Smooth muscle cell (in vitro differentiated cells): Measurements from ENCODE around the gene CNOT9. TPM values are rescaled to one million over a fixed set of nuclear protein-coding genes. Genes with fewer than 3 reads are reported as not detected.
A peak's percentile ranks its signal among the peaks of the same experiment; 100 is the strongest.
"Not testable (repeated sequence)": the region's sequence is repeated elsewhere in the genome, so short reads cannot be mapped to it uniquely, and the experiment has no call there.

Experiments
- DNase-seq: peaks from one replicate; lab custom pipeline; 2025; ENCODE audit not compliant: unreplicated experiment; lab: John Stamatoyannopoulos, UW
- H2AFZ ChIP-seq: fragments of 200-600 bp; sonication (generic); 2 replicates; pipeline ENCODE4 v1.6.0; 2016; ENCODE audit warnings: antibody characterized with exemption, low read depth, mild to moderate bottlenecking
- H3F3A ChIP-seq: fragments of 200-600 bp; sonication (generic); 2 replicates; pipeline ENCODE4 v1.6.0; 2017; ENCODE audit warnings: antibody characterized with exemption, low read depth
- H3K27ac ChIP-seq: fragments of 200-600 bp; sonication (generic); 2 replicates; pipeline ENCODE4 v1.5.1; 2016; ENCODE audit warnings: low read depth, mild to moderate bottlenecking
- H3K27me3 ChIP-seq: fragments of 200-600 bp; sonication (generic); 2 replicates; pipeline ENCODE4 v1.6.1; 2016; ENCODE audit warnings: low read depth, mild to moderate bottlenecking
- H3K36me3 ChIP-seq: fragments of 200-600 bp; sonication (generic); 2 replicates; pipeline ENCODE4 v1.5.1; 2016; ENCODE audit warnings: low read depth
- H3K4me1 ChIP-seq: fragments of 200-600 bp; sonication (generic); 2 replicates; pipeline ENCODE4 v1.5.1; 2016; ENCODE audit warnings: low read depth
- H3K4me2 ChIP-seq: fragments of 200-600 bp; sonication (generic); 2 replicates; pipeline ENCODE4 v1.6.0; 2016; ENCODE audit warnings: mild to moderate bottlenecking
- H3K4me3 ChIP-seq: fragments of 200-600 bp; sonication (generic); 2 replicates; pipeline ENCODE4 v1.5.1; 2016; ENCODE audit warnings: mild to moderate bottlenecking
- H3K79me2 ChIP-seq: fragments of 200-600 bp; sonication (generic); 2 replicates; pipeline ENCODE4 v1.6.0; 2016; ENCODE audit warnings: low read depth, mild to moderate bottlenecking
- H3K9ac ChIP-seq: fragments of 200-600 bp; sonication (generic); 2 replicates; pipeline ENCODE4 v1.6.0; 2016; ENCODE audit warnings: low read depth
- H3K9me3 ChIP-seq: fragments of 200-600 bp; sonication (generic); replicated peaks from 2 replicates; pipeline ENCODE4 v1.5.1; 2016; ENCODE audit warnings: low read depth
- H4K20me1 ChIP-seq: fragments of 200-600 bp; sonication (generic); 2 replicates; pipeline ENCODE4 v1.6.0; 2016; ENCODE audit warnings: low read depth
- CTCF ChIP-seq: fragments of 200-600 bp; sonication (generic); IDR thresholded peaks from 2 replicates; pipeline ENCODE4 v1.5.1; 2017; ENCODE audit warnings: borderline replicate concordance, mild to moderate bottlenecking, antibody characterized with exemption; ENCODE audit not compliant: insufficient read depth, poor library complexity, severe bottlenecking
- WGBS: methylation state at CpG from one replicate; pipeline ENCODE4 v1.1.7; 2016; ENCODE audit warnings: low lambda C conversion rate; 5-methylcytosine and 5-hydroxymethylcytosine counted together
- polyA plus RNA-seq: library from polyadenylated mRNA; unstranded; fragments of >200 nt; fragmentation: Nextera tagmentation; extraction: Ambion mirVana; gene quantifications from 2 replicates; pipeline ENCODE4 v1.2.1, GENCODE V29; 2016
- total RNA-seq: library from RNA; depleted of rRNA; stranded (reverse); fragments of >200 nt; gene quantifications from 2 replicates; pipeline ENCODE4 v1.2.3, GENCODE V29; 2014

Gene CNOT9
- total RNA-seq (47.2 and 57.8 TPM in 2 replicates), polyA plus RNA-seq (16.5 and 26.0 TPM in 2 replicates)

GRCh38 chr2:218568190-218569037 is at the start of gene CNOT9, which contains the start of gene USP37:
Gene CNOT9 (plus strand): TSS chr2:218568839. CDS start chr2:218568955, 116 bp downstream.
Gene USP37 (minus strand): TSS chr2:218568351. CDS start chr2:218558653, 9,698 bp downstream.
- H3K4me1 ChIP-seq, result peaks cover 23% of the 10 kb centered on the region
- H3K27me3 ChIP-seq, result no peaks in the 10 kb centered on the region
- no peak for TF ChIP-seq CTCF
- under 1% methylated on average over 62 of the region's 77 CpGs for WGBS
- peak within 1 kb of the TSS; percentile 88 for H3K4me2 ChIP-seq
- peak within 1 kb of the TSS; percentile 94 for H2AFZ ChIP-seq
- peaks cover 94% of the 10 kb centered on the region for H3K79me2 ChIP-seq
- H3F3A ChIP-seq, result no peaks in the 10 kb centered on the region
- H3K4me3 ChIP-seq, result peak within 1 kb of the TSS; percentile 74
- no peaks in the 10 kb centered on the region for H3K9me3 ChIP-seq
- peak within 1 kb of the TSS; percentile 94 for H3K27ac ChIP-seq
- DNase-seq, result peak; percentile 99
- H4K20me1 ChIP-seq, result peaks cover 26% of the 10 kb centered on the region
- H3K9ac ChIP-seq, result peak within 1 kb of the TSS; percentile 94
- H3K36me3 ChIP-seq, result no peaks in the 10 kb centered on the region

- DNase-seq, result no peak
- H4K20me1 ChIP-seq, result no peaks in the 10 kb centered on the region
- H3K4me1 ChIP-seq, result no peaks in the 10 kb centered on the region
- H3K27ac ChIP-seq, result no peak overlapping the region
- H3K9me3 ChIP-seq, result peaks cover 4% of the 10 kb centered on the region
- H3K27me3 ChIP-seq, result no peaks in the 10 kb centered on the region
- no peak overlapping the region for H3K9ac ChIP-seq
- no peak overlapping the region for H2AFZ ChIP-seq
- TF ChIP-seq CTCF, result no peak
- no peak overlapping the region for H3K4me3 ChIP-seq
- H3K36me3 ChIP-seq, result peaks cover 4% of the 10 kb centered on the region
- WGBS, result 95% methylated on average over 1 of the region's 1 CpG
- H3K4me2 ChIP-seq, result no peak overlapping the region
- H3K79me2 ChIP-seq, result no peaks in the 10 kb centered on the region
- H3F3A ChIP-seq, result no peaks in the 10 kb centered on the region
These were observed 49.8 kb upstream of the CNOT9 start for GRCh38 chr2:218518876-218519275.

GRCh38 chr2:218523651-218524050 is 45.0 kb upstream of the CNOT9 start:
- H2AFZ ChIP-seq, result no peak overlapping the region
- H3K36me3 ChIP-seq, result peaks cover 28% of the 10 kb centered on the region
- no peak overlapping the region for H3K27ac ChIP-seq
- H3K4me1 ChIP-seq, result no peaks in the 10 kb centered on the region
- 90% methylated on average over 1 of the region's 1 CpG for WGBS
- H3K27me3 ChIP-seq, result no peaks in the 10 kb centered on the region
- no peak for DNase-seq
- H3K4me3 ChIP-seq, result no peak overlapping the region
- no peak for TF ChIP-seq CTCF
- no peaks in the 10 kb centered on the region for H3K79me2 ChIP-seq
- H3F3A ChIP-seq, result no peaks in the 10 kb centered on the region
- H3K4me2 ChIP-seq, result no peak overlapping the region
- H3K9ac ChIP-seq, result no peak overlapping the region
- H4K20me1 ChIP-seq, result no peaks in the 10 kb centered on the region
- no peaks in the 10 kb centered on the region for H3K9me3 ChIP-seq

GRCh38 chr2:218528409-218528808 is 40.2 kb upstream of the CNOT9 start:
- not testable (repeated sequence) for H3K27me3 ChIP-seq, H3F3A ChIP-seq, H3K9ac ChIP-seq, H3K4me1 ChIP-seq, H4K20me1 ChIP-seq, H3K4me2 ChIP-seq, DNase-seq, H3K9me3 ChIP-seq, H3K79me2 ChIP-seq, H3K4me3 ChIP-seq, H3K27ac ChIP-seq, H2AFZ ChIP-seq
- peaks cover 51% of the 10 kb centered on the region for H3K36me3 ChIP-seq
- WGBS, result 95% methylated on average over 2 of the region's 2 CpGs
